Raji (cell line): Measurements from ENCODE around the gene UGT8.
A peak's percentile ranks its signal among the peaks of the same experiment; 100 is the strongest.

Experiments used
- POLR2A ChIP-seq: IDR thresholded peaks from 2 replicates; pipeline ENCODE4 v1.6.1; 2011; ENCODE audit warnings: low read depth, low read length, control low read depth; ENCODE audit not compliant: insufficient read depth

Gene UGT8

GRCh38 chr4:114598191-114599121 lies at the start of gene UGT8:
UGT8 (plus strand) TSS chr4:114598807; CDS start chr4:114622881, 24,074 bp downstream.
- peak; percentile 76 for TF ChIP-seq POLR2A

- no peak for TF ChIP-seq POLR2A
Measured at GRCh38 chr4:114549638-114550037, 49.0 kb upstream of the UGT8 start.

GRCh38 chr4:114558446-114559020 lies 40.1 kb upstream of the UGT8 start:
- no peak for TF ChIP-seq POLR2A

GRCh38 chr4:114561590-114561989 lies 37.0 kb upstream of the UGT8 start:
- no peak for TF ChIP-seq POLR2A

- no peak for TF ChIP-seq POLR2A
Measured at GRCh38 chr4:114562176-114562904, 36.3 kb upstream of the UGT8 start.

- no peak for TF ChIP-seq POLR2A
Measured at GRCh38 chr4:114563536-114564315, 34.9 kb upstream of the UGT8 start.

- no peak for TF ChIP-seq POLR2A
Measured at GRCh38 chr4:114577386-114577785, 21.2 kb upstream of the UGT8 start.

GRCh38 chr4:114582621-114583020 lies 16.0 kb upstream of the UGT8 start:
- no peak for TF ChIP-seq POLR2A

GRCh38 chr4:114588305-114588704 lies 10.3 kb upstream of the UGT8 start:
- TF ChIP-seq POLR2A = no peak

- no peak for TF ChIP-seq POLR2A
Measured at GRCh38 chr4:114593526-114593925, 5.1 kb upstream of the UGT8 start.

- TF ChIP-seq POLR2A = no peak
Measured at GRCh38 chr4:114595207-114595606, 3.4 kb upstream of the UGT8 start.

GRCh38 chr4:114595921-114596320 lies 2.7 kb upstream of the UGT8 start:
- no peak for TF ChIP-seq POLR2A

GRCh38 chr4:114597410-114598115 lies 1.0 kb upstream of the UGT8 start:
- TF ChIP-seq POLR2A = no peak

GRCh38 chr4:114599231-114599902 lies 760 bp downstream of the UGT8 start:
- 0 out of 2 replicates have a peak, but pooled peaks have one; percentile 25 for TF ChIP-seq POLR2A
